Neural cell (in vitro differentiated cells): ENCODE data around the gene GFRA1. TPM values are rescaled to one million over a fixed set of nuclear protein-coding genes. Genes with fewer than 3 reads are reported as not detected.

Source experiments
- H2AFZ ChIP-seq: fragments of 200-600, 300-800 bp; sonication (generic), shearing (Covaris generic); 2 replicates; pipeline ENCODE4 v1.6.0; 2014; ENCODE audit warnings: low read depth, mild to moderate bottlenecking, antibody characterized with exemption, low read length, moderate library complexity
- H3F3A ChIP-seq: fragments of 200-600 bp; shearing (Covaris generic); 2 replicates; pipeline ENCODE4 v1.6.1; 2016; ENCODE audit warnings: mild to moderate bottlenecking, moderate library complexity, mixed read lengths, antibody characterized with exemption, low read length; ENCODE audit not compliant: insufficient read depth, poor library complexity, severe bottlenecking
- H3K27ac ChIP-seq: fragments of 200-600, 300-800 bp; sonication (generic), shearing (Covaris generic); 2 replicates; pipeline ENCODE4 v1.5.1; 2014; ENCODE audit warnings: mild to moderate bottlenecking, low read length, moderate library complexity
- H3K27me3 ChIP-seq: fragments of 300-800, 200-600 bp; sonication (generic), shearing (Covaris generic); 2 replicates; pipeline ENCODE4 v1.6.0; 2014; ENCODE audit warnings: mild to moderate bottlenecking, low read depth, low read length, moderate library complexity; ENCODE audit not compliant: insufficient read depth
- H3K36me3 ChIP-seq: fragments of 300-800, 200-600 bp; sonication (generic), shearing (Covaris generic); 2 replicates; pipeline ENCODE4 v1.5.1; 2014; ENCODE audit warnings: mild to moderate bottlenecking, antibody characterized with exemption, low read length, moderate library complexity; ENCODE audit not compliant: insufficient read depth
- H3K4me2 ChIP-seq: fragments of 300-800, 200-600 bp; sonication (generic), shearing (Covaris generic); 2 replicates; pipeline ENCODE4 v1.6.0; 2014; ENCODE audit warnings: mild to moderate bottlenecking, low read length
- H3K4me3 ChIP-seq: fragments of 300-800, 200-600 bp; sonication (generic), shearing (Covaris generic); 2 replicates; pipeline ENCODE4 v1.5.1; 2014; ENCODE audit warnings: mild to moderate bottlenecking, low read length, moderate library complexity
- H3K79me2 ChIP-seq: fragments of 200-600 bp; shearing (Covaris generic); replicated peaks from 2 replicates; pipeline ENCODE4 v1.6.0; 2014; ENCODE audit warnings: mild to moderate bottlenecking, low read length, moderate library complexity; ENCODE audit not compliant: insufficient read depth
- H3K9ac ChIP-seq: fragments of 300-800, 200-600 bp; sonication (generic), shearing (Covaris generic); 2 replicates; pipeline ENCODE4 v1.6.1; 2016; ENCODE audit warnings: mild to moderate bottlenecking, low read length, mixed read lengths
- H3K9me2 ChIP-seq: fragments of 200-600 bp; shearing (Covaris generic); 2 replicates; pipeline ENCODE4 v1.6.1; 2016; ENCODE audit warnings: mild to moderate bottlenecking, low read length, mixed read lengths; ENCODE audit not compliant: insufficient read depth
- H3K9me3 ChIP-seq: fragments of 200-600, 300-800 bp; sonication (generic), shearing (Covaris generic); 2 replicates; pipeline ENCODE4 v1.6.1; 2016; ENCODE audit warnings: mild to moderate bottlenecking, mixed run types, low read length, moderate library complexity, mixed read lengths
- H4K20me1 ChIP-seq: fragments of 200-600 bp; shearing (Covaris generic); 2 replicates; pipeline ENCODE4 v1.6.1; 2016; ENCODE audit warnings: mild to moderate bottlenecking, mixed run types; ENCODE audit not compliant: insufficient read depth
- CTCF ChIP-seq: fragments of 450-650 bp; IDR thresholded peaks from 2 replicates; pipeline ENCODE4 v1.5.1; 2014; ENCODE audit warnings: antibody characterized with exemption, mild to moderate bottlenecking, moderate library complexity; ENCODE audit not compliant: poor library complexity, severe bottlenecking
- EP300 ChIP-seq: fragments of 450-650 bp; conservative IDR thresholded peaks from 2 replicates; pipeline ENCODE4 v1.6.1; 2014; ENCODE audit warnings: antibody characterized with exemption, mild to moderate bottlenecking, moderate library complexity; ENCODE audit not compliant: poor library complexity, severe bottlenecking
- EZH2 ChIP-seq: fragments of 200-600, 300-800 bp; shearing (Covaris generic), sonication (generic); IDR thresholded peaks from 2 replicates; pipeline ENCODE4 v1.6.1; 2014; ENCODE audit warnings: antibody characterized with exemption, low read length, borderline replicate concordance, mild to moderate bottlenecking; ENCODE audit not compliant: insufficient read depth, poor library complexity, severe bottlenecking
- MXI1 ChIP-seq: fragments of 450-650 bp; conservative IDR thresholded peaks from 2 replicates; pipeline ENCODE4 v1.6.1; 2014; ENCODE audit warnings: antibody characterized with exemption, mild to moderate bottlenecking; ENCODE audit not compliant: poor library complexity, severe bottlenecking
- POLR2AphosphoS5 ChIP-seq: IDR thresholded peaks from 2 replicates; pipeline ENCODE4 v1.6.1; 2012
- RAD21 ChIP-seq: fragments of 450-650 bp; conservative IDR thresholded peaks from 2 replicates; pipeline ENCODE4 v1.6.1; 2014; ENCODE audit warnings: antibody characterized with exemption, mild to moderate bottlenecking, moderate library complexity
- REST ChIP-seq: IDR thresholded peaks from 2 replicates; pipeline ENCODE4 v1.6.1; 2012; ENCODE audit warnings: borderline replicate concordance
- SMC3 ChIP-seq: fragments of 450-650 bp; conservative IDR thresholded peaks from 2 replicates; pipeline ENCODE4 v1.6.1; 2014; ENCODE audit warnings: antibody characterized with exemption, mild to moderate bottlenecking, moderate library complexity; ENCODE audit not compliant: poor library complexity
- TAF1 ChIP-seq: IDR thresholded peaks from 2 replicates; pipeline ENCODE4 v1.6.1; 2012; ENCODE audit warnings: low read depth
- polyA plus RNA-seq: library from polyadenylated mRNA; depleted of rRNA; stranded (reverse); fragments of >200 nt; gene quantifications from 2 replicates; pipeline ENCODE4 v1.2.3, GENCODE V29; 2014

The GFRA1 gene
- polyA plus RNA-seq, 1 donor from 2014 or later = 2.3 TPM

DNA sequence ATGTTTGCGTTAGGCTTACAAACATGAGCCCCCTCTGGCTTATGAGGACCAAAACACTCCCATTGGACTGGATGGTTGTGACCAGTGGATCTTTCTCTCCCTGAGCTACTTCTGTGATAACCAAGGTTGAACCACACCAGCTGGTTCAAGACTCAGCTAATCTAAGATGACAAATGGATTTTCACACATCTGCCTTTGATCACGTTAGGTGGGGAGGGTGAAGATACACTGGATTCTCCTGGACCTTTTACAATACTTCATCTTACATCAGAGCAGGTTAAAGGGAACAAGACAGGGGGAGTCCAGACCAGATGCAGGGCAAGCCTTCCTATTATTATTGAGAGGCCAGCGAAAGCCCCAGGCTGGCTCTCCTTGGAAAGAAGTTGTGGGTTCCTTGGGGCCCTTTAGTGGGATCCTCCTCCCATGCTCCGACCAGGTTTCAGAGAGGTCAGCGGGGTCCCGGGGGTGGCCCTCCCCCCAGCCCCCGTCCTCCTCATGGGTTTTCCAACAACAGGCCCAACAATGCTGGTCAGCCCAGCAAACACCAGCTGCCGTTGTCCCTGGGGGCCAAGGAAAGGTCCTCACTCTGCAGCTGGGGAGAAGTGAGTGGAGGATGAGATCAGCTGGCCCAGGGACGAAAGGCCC is 2.8 kb downstream of the GFRA1 start:
- TF ChIP-seq CTCF = no peak
- no peak for TF ChIP-seq POLR2AphosphoS5
- no peak for TF ChIP-seq TAF1
- TF ChIP-seq EP300 = no peak
- no peak for TF ChIP-seq SMC3
- TF ChIP-seq EZH2 = no peak
- TF ChIP-seq REST = no peak
- no peak for TF ChIP-seq RAD21
- TF ChIP-seq MXI1 = no peak
- H4K20me1 ChIP-seq = no peaks in the 10 kb centered on the region
- H3F3A ChIP-seq = no peaks in the 10 kb centered on the region
- no peaks in the 10 kb centered on the region for H3K9me2 ChIP-seq
- no peak overlapping the region for H3K9ac ChIP-seq
- H3K9me3 ChIP-seq = no peaks in the 10 kb centered on the region
- H3K36me3 ChIP-seq = no peaks in the 10 kb centered on the region
- no peak overlapping the region for H3K4me3 ChIP-seq
- H2AFZ ChIP-seq = no peak overlapping the region
- no peak overlapping the region for H3K27ac ChIP-seq
- H3K4me2 ChIP-seq = no peak overlapping the region
- H3K27me3 ChIP-seq = peaks cover 64% of the 10 kb centered on the region
- H3K79me2 ChIP-seq = no peaks in the 10 kb centered on the region

DNA sequence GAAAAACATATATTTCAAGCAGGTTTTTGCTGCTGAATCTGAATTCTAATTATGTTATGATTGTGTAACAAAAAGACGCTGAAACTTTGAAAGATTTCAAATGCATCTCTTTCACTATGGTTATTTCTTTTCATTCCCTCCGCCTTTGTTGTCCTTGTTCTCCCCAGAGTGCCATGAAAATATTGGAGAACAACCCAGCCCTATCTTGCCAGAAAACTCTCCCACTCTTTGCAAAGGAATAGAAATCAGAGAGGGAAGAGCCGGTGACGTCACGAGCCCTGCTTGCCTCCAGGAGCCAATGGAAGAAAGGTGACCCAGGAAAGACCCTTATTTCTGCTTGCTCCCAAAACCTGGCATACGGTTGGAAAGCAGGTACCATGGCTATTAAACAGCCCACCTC is 3.4 kb downstream of the GFRA1 start:
- Histone ChIP-seq H3K79me2 (no peaks in the 10 kb centered on the region), H3K36me3 (no peaks in the 10 kb centered on the region), H3K4me2 (no peak overlapping the region), H3F3A (no peaks in the 10 kb centered on the region), H3K27me3 (peaks cover 57% of the 10 kb centered on the region), H3K9ac (no peak overlapping the region), H2AFZ (no peak overlapping the region), H3K9me3 (no peaks in the 10 kb centered on the region), H3K4me3 (no peak overlapping the region), H3K27ac (no peak overlapping the region), H4K20me1 (no peaks in the 10 kb centered on the region), H3K9me2 (no peaks in the 10 kb centered on the region)
- TF ChIP-seq MXI1 = no peak

DNA sequence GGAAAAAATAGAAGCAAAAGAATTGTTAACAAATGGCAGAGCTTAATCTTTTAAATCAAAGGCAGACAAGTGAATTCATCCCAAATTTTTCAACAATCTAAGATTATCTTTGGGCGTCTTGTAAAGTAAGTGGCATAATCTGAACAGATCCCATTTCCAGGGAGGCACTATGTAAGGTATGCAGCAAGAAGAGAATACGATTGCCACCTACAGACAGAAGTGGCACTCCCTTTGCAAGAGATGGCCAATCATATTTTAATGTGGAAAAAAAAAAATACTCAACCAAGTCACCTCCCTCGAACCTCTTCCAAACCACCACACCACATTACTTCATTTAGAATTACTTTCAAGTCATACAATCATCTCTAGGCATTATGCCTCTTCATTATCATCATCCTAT is 4.0 kb downstream of the GFRA1 start:
- Histone ChIP-seq H3K27ac (no peak overlapping the region), H3K9me3 (no peaks in the 10 kb centered on the region), H3K27me3 (peaks cover 51% of the 10 kb centered on the region), H3K4me3 (no peak overlapping the region), H3K9me2 (no peaks in the 10 kb centered on the region), H3F3A (no peaks in the 10 kb centered on the region), H3K4me2 (no peak overlapping the region), H3K79me2 (no peaks in the 10 kb centered on the region), H3K36me3 (no peaks in the 10 kb centered on the region), H3K9ac (no peak overlapping the region), H2AFZ (no peak overlapping the region), H4K20me1 (no peaks in the 10 kb centered on the region)
- TF ChIP-seq POLR2AphosphoS5 (no peak), RAD21 (peak; percentile 36), REST (no peak), MXI1 (no peak), TAF1 (no peak), SMC3 (no peak), CTCF (no peak)
